SJCRH30 (cell line): Measurements from ENCODE around the gene EFNA4. TPM values are rescaled to one million over a fixed set of nuclear protein-coding genes. Genes with fewer than 3 reads are reported as not detected.
"Not testable (repeated sequence)": the region's sequence is repeated elsewhere in the genome, so short reads cannot be mapped to it uniquely, and the experiment has no call there.

Experiments used
- DNase-seq, 2 experiments: peaks; one replicate each; pipeline ENCODE4 v3.0.0-alpha.2; 2015 to 2020
- H3K27ac ChIP-seq: fragments of 250-450 bp; sonication (Bioruptor Pico); 2 replicates; pipeline ENCODE4 v1.5.1; 2020; ENCODE audit warnings: mild to moderate bottlenecking, moderate library complexity
- H3K27me3 ChIP-seq: fragments of 250-450 bp; sonication (Bioruptor Pico); 2 replicates; pipeline ENCODE4 v1.5.1; 2020; ENCODE audit warnings: mild to moderate bottlenecking, moderate library complexity
- H3K36me3 ChIP-seq: fragments of 250-450 bp; sonication (Bioruptor Pico); 2 replicates; pipeline ENCODE4 v1.5.1; 2020; ENCODE audit warnings: mild to moderate bottlenecking, moderate library complexity
- H3K4me1 ChIP-seq: fragments of 250-450 bp; sonication (Bioruptor Pico); 2 replicates; pipeline ENCODE4 v1.5.1; 2020; ENCODE audit warnings: mild to moderate bottlenecking, moderate library complexity
- H3K4me3 ChIP-seq: fragments of 250-450 bp; sonication (Bioruptor Pico); 2 replicates; pipeline ENCODE4 v1.5.1; 2020; ENCODE audit warnings: mild to moderate bottlenecking, moderate library complexity
- H3K9me3 ChIP-seq: fragments of 250-450 bp; sonication (Bioruptor Pico); replicated peaks from 2 replicates; pipeline ENCODE4 v1.5.1; 2020; ENCODE audit warnings: mild to moderate bottlenecking, moderate library complexity
- total RNA-seq: library from RNA; depleted of rRNA; stranded (reverse); fragments of >200 nt; shearing (Covaris generic); gene quantifications from 2 replicates; pipeline ENCODE4 v1.2.3, GENCODE V29; 2014; rRNA removed

The EFNA4 gene
- total RNA-seq, 1 experiment from 2014 or later, result 15.3 TPM

GRCh38 chr1:155117610-155118009 lies 54.1 kb downstream of the EFNA4 start:
- no peak overlapping the region for H3K27ac ChIP-seq
- H3K27me3 ChIP-seq, result no peaks in the 10 kb centered on the region
- H3K4me1 ChIP-seq, result peaks cover 12% of the 10 kb centered on the region
- H3K4me3 ChIP-seq, result no peak overlapping the region
- no peaks in the 10 kb centered on the region for H3K36me3 ChIP-seq
- no peak for DNase-seq
- no peaks in the 10 kb centered on the region for H3K9me3 ChIP-seq

- H3K27ac ChIP-seq, H3K4me1 ChIP-seq, H3K27me3 ChIP-seq, DNase-seq, H3K36me3 ChIP-seq, H3K4me3 ChIP-seq, H3K9me3 ChIP-seq: not testable (repeated sequence)
Observed at GRCh38 chr1:155118090-155118489, 54.5 kb downstream of the EFNA4 start.

Other genes with a start within 250 kb of the EFNA4 start
- gene KCNN3, start 193.5 kb upstream of the EFNA4 start, total RNA-seq, result 27.7 and 29.3 TPM in 2 replicates
- gene PMVK, start 127.0 kb upstream of the EFNA4 start, total RNA-seq, result 4.6 and 4.9 TPM in 2 replicates
- 40.2 TPM in 2 replicates for gene PBXIP1, start 107.6 kb upstream of the EFNA4 start, total RNA-seq
- 29.4 and 29.8 TPM in 2 replicates for gene PYGO2, start 102.0 kb upstream of the EFNA4 start, total RNA-seq
- 102 and 110 TPM in 2 replicates for gene SHC1, start 93.0 kb upstream of the EFNA4 start, total RNA-seq
- gene CKS1B, start 89.1 kb upstream of the EFNA4 start, total RNA-seq, result 299 and 303 TPM in 2 replicates
- gene FLAD1, start 80.4 kb upstream of the EFNA4 start, total RNA-seq, result 25.6 and 28.0 TPM in 2 replicates
- gene LENEP, start 70.2 kb upstream of the EFNA4 start, total RNA-seq, result not detected in 2 replicates
- gene ZBTB7B, start 60.9 kb upstream of the EFNA4 start, total RNA-seq, result 4.8 and 5.6 TPM in 2 replicates
- not detected in 2 replicates for gene DCST2, start 30.0 kb upstream of the EFNA4 start, total RNA-seq
- not detected in 2 replicates for gene DCST1, start 29.9 kb upstream of the EFNA4 start, total RNA-seq
- 16.9 and 18.3 TPM in 2 replicates for gene ADAM15, start 12.4 kb upstream of the EFNA4 start, total RNA-seq
- 3.5 and 4.2 TPM in 2 replicates for gene EFNA3, start 15.1 kb downstream of the EFNA4 start, total RNA-seq
- gene EFNA1, start 64.1 kb downstream of the EFNA4 start, total RNA-seq, result 1.8 and 2.2 TPM in 2 replicates
- 12.9 and 14.8 TPM in 2 replicates for gene SLC50A1, start 72.1 kb downstream of the EFNA4 start, total RNA-seq
- 16.1 and 16.8 TPM in 2 replicates for gene DPM3, start 76.8 kb downstream of the EFNA4 start, total RNA-seq
- gene KRTCAP2, start 109.6 kb downstream of the EFNA4 start, total RNA-seq, result 84.2 and 90.9 TPM in 2 replicates
- gene TRIM46, start 110.1 kb downstream of the EFNA4 start, total RNA-seq, result 0.79 and 1.0 TPM in 2 replicates
- gene THBS3, start 144.2 kb downstream of the EFNA4 start, total RNA-seq, result 4.1 and 4.5 TPM in 2 replicates
- 25.2 and 31.7 TPM in 2 replicates for gene MTX1, start 145.0 kb downstream of the EFNA4 start, total RNA-seq
- 12.1 and 12.7 TPM in 2 replicates for gene ENTREP3, start 191.7 kb downstream of the EFNA4 start, total RNA-seq
- 42.1 and 43.4 TPM in 2 replicates for gene SCAMP3, start 198.6 kb downstream of the EFNA4 start, total RNA-seq
- 29.7 and 43.1 TPM in 2 replicates for gene CLK2, start 209.8 kb downstream of the EFNA4 start, total RNA-seq
- 1.6 and 1.7 TPM in 2 replicates for gene HCN3, start 213.7 kb downstream of the EFNA4 start, total RNA-seq
- 0.04 TPM in 1 of 2 replicates, not detected in the other for gene PKLR, start 237.7 kb downstream of the EFNA4 start, total RNA-seq
- 144 and 148 TPM in 2 replicates for gene FDPS, start 245.1 kb downstream of the EFNA4 start, total RNA-seq